ENCODE measurements around the gene VPS37B.

Gene VPS37B

GRCh38 chr12:122834104-122834920, 61.6 kb downstream of the VPS37B start:
- Histone ChIP-seq H3K4me1 (peaks cover 5% of the 10 kb centered on the region), H2AFZ (peak overlapping the region; percentile 71), H3K27ac (peak overlapping the region; percentile 83), H3K9me3 (ENCODE audit: control insufficient read depth, low read length) (no peaks in the 10 kb centered on the region), H3K79me2 (peaks cover 9% of the 10 kb centered on the region), H3K9ac (no peak overlapping the region), H3K36me3 (ENCODE audit: control insufficient read depth, insufficient read depth, low read length) (no peaks in the 10 kb centered on the region), H3K4me3 (ENCODE audit: low read depth, low read length) (peak overlapping the region; percentile 55), H3K4me2 (ENCODE audit: low read length) (peak overlapping the region; percentile 86), H3K27me3 (ENCODE audit: control insufficient read depth, insufficient read depth, low read length) (no peaks in the 10 kb centered on the region)
- TF ChIP-seq, protein P1, sequence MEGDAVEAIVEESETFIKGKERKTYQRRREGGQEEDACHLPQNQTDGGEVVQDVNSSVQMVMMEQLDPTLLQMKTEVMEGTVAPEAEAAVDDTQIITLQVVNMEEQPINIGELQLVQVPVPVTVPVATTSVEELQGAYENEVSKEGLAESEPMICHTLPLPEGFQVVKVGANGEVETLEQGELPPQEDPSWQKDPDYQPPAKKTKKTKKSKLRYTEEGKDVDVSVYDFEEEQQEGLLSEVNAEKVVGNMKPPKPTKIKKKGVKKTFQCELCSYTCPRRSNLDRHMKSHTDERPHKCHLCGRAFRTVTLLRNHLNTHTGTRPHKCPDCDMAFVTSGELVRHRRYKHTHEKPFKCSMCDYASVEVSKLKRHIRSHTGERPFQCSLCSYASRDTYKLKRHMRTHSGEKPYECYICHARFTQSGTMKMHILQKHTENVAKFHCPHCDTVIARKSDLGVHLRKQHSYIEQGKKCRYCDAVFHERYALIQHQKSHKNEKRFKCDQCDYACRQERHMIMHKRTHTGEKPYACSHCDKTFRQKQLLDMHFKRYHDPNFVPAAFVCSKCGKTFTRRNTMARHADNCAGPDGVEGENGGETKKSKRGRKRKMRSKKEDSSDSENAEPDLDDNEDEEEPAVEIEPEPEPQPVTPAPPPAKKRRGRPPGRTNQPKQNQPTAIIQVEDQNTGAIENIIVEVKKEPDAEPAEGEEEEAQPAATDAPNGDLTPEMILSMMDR (IDR thresholded peaks at IDR 0.05) = peak; percentile 16

DNA sequence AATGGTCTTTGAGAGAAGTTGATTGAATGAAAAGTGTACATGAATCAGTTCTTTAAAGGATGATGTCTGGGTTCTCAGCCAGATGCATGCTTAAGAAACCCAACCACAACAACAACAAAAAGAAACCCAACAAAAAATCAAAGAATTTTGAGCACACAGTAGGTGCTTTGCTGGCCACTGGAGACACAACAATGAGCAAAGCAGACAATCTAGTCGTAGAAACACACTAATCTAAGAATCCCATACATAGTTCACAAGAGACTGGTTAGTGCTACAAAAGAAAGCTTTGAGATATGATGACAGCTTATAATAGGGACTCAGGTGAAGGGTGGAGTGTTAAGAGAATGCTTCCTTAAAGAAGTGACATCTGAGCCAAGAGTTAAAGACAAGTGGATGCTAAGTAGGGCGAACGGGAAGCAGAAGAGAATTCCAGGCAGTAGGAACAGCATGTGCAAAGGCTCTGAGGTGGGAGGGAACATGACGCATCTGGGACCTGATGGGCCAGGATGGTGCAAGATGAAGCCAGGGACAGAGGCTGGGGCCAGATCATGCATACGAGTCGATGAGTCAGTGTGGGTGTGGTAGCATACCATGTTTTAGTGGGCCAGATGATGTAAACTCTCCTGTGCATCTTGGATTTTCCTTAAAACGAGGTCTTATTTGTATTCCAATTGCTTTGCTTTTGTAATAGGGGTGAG, 65.3 kb downstream of the VPS37B start:
- Histone ChIP-seq H3K4me3 (ENCODE audit: low read depth, low read length) (no peak overlapping the region), H3K79me2 (no peaks in the 10 kb centered on the region), H3K4me1 (peaks cover 5% of the 10 kb centered on the region), H3K9ac (no peak overlapping the region), H3K27me3 (ENCODE audit: control insufficient read depth, insufficient read depth, low read length) (no peaks in the 10 kb centered on the region), H3K9me3 (ENCODE audit: control insufficient read depth, low read length) (no peaks in the 10 kb centered on the region), H3K27ac (no peak overlapping the region), H2AFZ (no peak overlapping the region), H3K4me2 (ENCODE audit: low read length) (no peak overlapping the region), H3K36me3 (ENCODE audit: control insufficient read depth, insufficient read depth, low read length) (no peaks in the 10 kb centered on the region)
- TF ChIP-seq, protein P1 (IDR thresholded peaks at IDR 0.05) = no peak

DNA sequence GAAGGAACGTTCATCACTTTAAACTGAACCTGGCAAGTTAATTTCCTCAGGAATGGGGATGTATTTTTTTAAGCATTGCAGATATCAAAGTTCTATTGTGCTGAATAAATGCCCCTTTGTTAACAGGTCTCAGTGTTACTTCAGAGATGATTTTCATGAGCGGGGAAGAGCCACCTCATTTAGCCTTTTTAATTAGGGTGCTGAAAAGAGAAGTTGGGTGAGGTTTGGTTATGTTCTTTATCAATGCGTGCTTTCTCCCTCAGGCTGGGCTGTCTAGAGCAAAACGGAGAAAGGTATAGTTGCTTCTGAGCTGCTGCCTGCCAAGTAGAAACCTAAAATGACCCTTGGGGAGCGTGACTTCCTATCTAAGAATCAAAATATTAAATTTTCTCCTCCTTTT, 68.7 kb downstream of the VPS37B start:
- Histone ChIP-seq H3K9ac (no peak overlapping the region), H2AFZ (no peak overlapping the region), H3K36me3 (ENCODE audit: control insufficient read depth, insufficient read depth, low read length) (no peaks in the 10 kb centered on the region), H3K27me3 (ENCODE audit: control insufficient read depth, insufficient read depth, low read length) (no peaks in the 10 kb centered on the region), H3K9me3 (ENCODE audit: control insufficient read depth, low read length) (no peaks in the 10 kb centered on the region), H3K4me3 (ENCODE audit: low read depth, low read length) (no peak overlapping the region), H3K4me1 (no peaks in the 10 kb centered on the region), H3K4me2 (ENCODE audit: low read length) (no peak overlapping the region), H3K79me2 (no peaks in the 10 kb centered on the region), H3K27ac (no peak overlapping the region)
- TF ChIP-seq, protein P1 (IDR thresholded peaks at IDR 0.05) = no peak

- H3K4me2 ChIP-seq (ENCODE audit: low read length) = peak overlapping the region; percentile 0
- peak overlapping the region; percentile 52 for H2AFZ ChIP-seq
- no peaks in the 10 kb centered on the region for H3K9me3 ChIP-seq (ENCODE audit: control insufficient read depth, low read length)
- H3K9ac ChIP-seq = no peak overlapping the region
- TF ChIP-seq, protein P1 (IDR thresholded peaks at IDR 0.05) = no peak
- no peaks in the 10 kb centered on the region for H3K79me2 ChIP-seq
- no peak overlapping the region for H3K4me3 ChIP-seq (ENCODE audit: low read depth, low read length)
- no peaks in the 10 kb centered on the region for H3K4me1 ChIP-seq
- no peaks in the 10 kb centered on the region for H3K27me3 ChIP-seq (ENCODE audit: control insufficient read depth, insufficient read depth, low read length)
- no peaks in the 10 kb centered on the region for H3K36me3 ChIP-seq (ENCODE audit: control insufficient read depth, insufficient read depth, low read length)
- H3K27ac ChIP-seq = no peak overlapping the region
Observed at GRCh38 chr12:122825773-122826724, 69.9 kb downstream of the VPS37B start.

All from parathyroid adenoma (tissue), 2 donors.